Measurements from ENCODE around the gene IFNL2.
A peak's percentile ranks its signal among the peaks of the same experiment; 100 is the strongest.
"Not testable (repeated sequence)": the region's sequence is repeated elsewhere in the genome, so short reads cannot be mapped to it uniquely, and the experiment has no call there.

IFNL2 gene

GRCh38 chr19:39296055-39296645 lies 28.0 kb downstream of the IFNL2 start, which contains the start of gene IFNL1:
Gene IFNL1 (plus strand): TSS chr19:39296407. CDS start chr19:39296422, 15 bp downstream.
- DNase-seq (ENCODE audit: low read depth in 2 of 3, low spot score in 2 of 3), result no peak

GRCh38 chr19:39296906-39297305 lies 28.7 kb downstream of the IFNL2 start:
- DNase-seq (ENCODE audit: low read depth in 2 of 3, low spot score in 2 of 3), result no peak

GRCh38 chr19:39297931-39298634 lies 29.9 kb downstream of the IFNL2 start:
- DNase-seq (ENCODE audit: low read depth in 2 of 3, low spot score in 2 of 3), result peak; percentile 27 to 43 (median 27)

GRCh38 chr19:39299404-39299803 lies 31.2 kb downstream of the IFNL2 start:
- DNase-seq (ENCODE audit: low read depth in 2 of 3, low spot score in 2 of 3), result no peak

- DNase-seq (ENCODE audit: low read depth in 2 of 3, low spot score in 2 of 3), result no peak
These were observed 31.6 kb downstream of the IFNL2 start for GRCh38 chr19:39299832-39300231.

- no peak for DNase-seq (ENCODE audit: low read depth in 2 of 3, low spot score in 2 of 3)
These were observed 32.8 kb downstream of the IFNL2 start for GRCh38 chr19:39301021-39301420.

- DNase-seq (ENCODE audit: low read depth in 2 of 3, low spot score in 2 of 3), result no peak
These were observed 33.4 kb downstream of the IFNL2 start for GRCh38 chr19:39301562-39301961.

- no peak for DNase-seq (ENCODE audit: low read depth in 2 of 3, low spot score in 2 of 3)
These were observed 35.4 kb downstream of the IFNL2 start for GRCh38 chr19:39303373-39304184.

- no peak for DNase-seq (ENCODE audit: low read depth in 2 of 3, low spot score in 2 of 3)
These were observed 36.0 kb downstream of the IFNL2 start for GRCh38 chr19:39304185-39304513.

GRCh38 chr19:39304701-39305571 lies 36.7 kb downstream of the IFNL2 start:
- DNase-seq (ENCODE audit: low read depth in 2 of 3, low spot score in 2 of 3), result no peak

GRCh38 chr19:39306075-39306474 lies 37.9 kb downstream of the IFNL2 start:
- DNase-seq (ENCODE audit: low read depth in 2 of 3, low spot score in 2 of 3), result no peak

GRCh38 chr19:39307046-39307821 lies 39.0 kb downstream of the IFNL2 start:
- no peak for DNase-seq (ENCODE audit: low read depth in 2 of 3, low spot score in 2 of 3)

- no peak for DNase-seq (ENCODE audit: low read depth in 2 of 3, low spot score in 2 of 3)
These were observed 39.8 kb downstream of the IFNL2 start for GRCh38 chr19:39307822-39308530.

- DNase-seq (ENCODE audit: low read depth in 2 of 3, low spot score in 2 of 3), result no peak
These were observed 40.5 kb downstream of the IFNL2 start for GRCh38 chr19:39308531-39309304.

GRCh38 chr19:39309305-39309670 lies 41.1 kb downstream of the IFNL2 start:
- not testable (repeated sequence) for DNase-seq (ENCODE audit: low read depth in 2 of 3, low spot score in 2 of 3)

- DNase-seq (ENCODE audit: low read depth in 2 of 3, low spot score in 2 of 3), result no peak
These were observed 42.5 kb downstream of the IFNL2 start for GRCh38 chr19:39310558-39311311.

GRCh38 chr19:39314016-39314728 lies 46.0 kb downstream of the IFNL2 start:
- no peak for DNase-seq (ENCODE audit: low read depth in 2 of 3, low spot score in 2 of 3)

GRCh38 chr19:39315933-39316332 lies 47.7 kb downstream of the IFNL2 start:
- DNase-seq (ENCODE audit: low read depth in 2 of 3, low spot score in 2 of 3), result no peak

All from activated CD8-positive, alpha-beta memory T cell treated with anti-CD3 and anti-CD28 coated beads for 48 hours (primary cell).